GM23338 (cell line): ENCODE measurements around the gene OSCAR.

Experiments
- JUNB ChIP-seq: IDR thresholded peaks from one replicate; pipeline ENCODE4 v1.6.1; 2016; ENCODE audit warnings: antibody characterized with exemption; ENCODE audit not compliant: unreplicated experiment
- POLR2AphosphoS5 ChIP-seq: IDR thresholded peaks from 2 replicates; pipeline ENCODE4 v1.6.1; 2016; ENCODE audit warnings: antibody characterized with exemption, low read depth
- ZNF114 ChIP-seq: fragments of 250-450 bp; sonication (Bioruptor Pico); IDR thresholded peaks from 2 replicates; pipeline ENCODE4 v1.5.0; 2020; ENCODE audit warnings: mild to moderate bottlenecking, moderate library complexity
- TF ChIP-seq, protein P1 (sequence below), 2 experiments: fragments of 200-600 bp in 1 of 2; sonication (generic) in 1 of 2; conservative IDR thresholded peaks; 2 replicates each; pipeline versions ENCODE4 v1.5.1 to v1.6.1; 2016 to 2017; ENCODE audit warnings: antibody characterized with exemption in 2 of 2, low read depth in 2 of 2, mild to moderate bottlenecking in 2 of 2, moderate library complexity in 1 of 2
- TF ChIP-seq, protein P2 (sequence below): IDR thresholded peaks from one replicate; pipeline ENCODE4 v1.6.1; 2018; ENCODE audit warnings: antibody characterized with exemption; ENCODE audit not compliant: unreplicated experiment

DNA sequence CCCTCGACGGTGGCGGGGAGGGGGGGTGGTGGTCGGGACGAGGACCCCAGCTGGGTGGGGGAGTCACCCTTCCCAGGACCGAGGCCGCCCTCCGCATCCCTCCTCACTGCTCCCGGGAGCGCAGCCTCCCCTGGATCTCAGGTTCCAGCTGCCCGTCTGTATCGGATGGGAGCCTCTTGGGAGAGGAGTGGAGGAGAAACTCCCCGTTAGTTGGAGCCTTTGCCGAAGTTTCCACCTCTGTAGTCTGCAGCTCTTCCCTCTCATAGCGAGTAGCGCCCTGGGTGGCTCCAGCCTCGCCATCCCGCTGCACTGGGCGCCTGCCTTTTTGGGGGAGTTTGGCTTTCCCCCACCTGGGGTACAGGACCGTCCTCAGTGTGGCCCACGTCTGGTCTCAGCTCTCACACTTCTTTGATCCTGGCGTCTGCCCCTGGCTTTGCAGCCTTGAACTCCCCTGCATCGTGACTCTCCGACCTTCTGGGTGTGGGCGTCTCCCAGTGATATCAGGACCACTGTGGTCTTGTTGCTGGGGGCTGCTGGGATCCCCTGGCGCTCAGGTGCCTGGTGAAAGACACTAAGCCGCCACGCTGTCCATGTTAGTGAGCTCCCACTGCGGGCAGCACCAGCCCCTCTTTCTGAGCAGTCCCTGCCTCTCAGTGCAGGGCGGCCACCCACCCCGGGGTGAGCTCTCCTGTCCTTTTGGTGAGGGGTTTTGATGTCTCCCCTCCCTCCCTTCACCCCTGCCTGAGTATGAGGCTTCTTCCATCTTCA is 38.1 kb upstream of the OSCAR start:
- TF ChIP-seq, protein P1, sequence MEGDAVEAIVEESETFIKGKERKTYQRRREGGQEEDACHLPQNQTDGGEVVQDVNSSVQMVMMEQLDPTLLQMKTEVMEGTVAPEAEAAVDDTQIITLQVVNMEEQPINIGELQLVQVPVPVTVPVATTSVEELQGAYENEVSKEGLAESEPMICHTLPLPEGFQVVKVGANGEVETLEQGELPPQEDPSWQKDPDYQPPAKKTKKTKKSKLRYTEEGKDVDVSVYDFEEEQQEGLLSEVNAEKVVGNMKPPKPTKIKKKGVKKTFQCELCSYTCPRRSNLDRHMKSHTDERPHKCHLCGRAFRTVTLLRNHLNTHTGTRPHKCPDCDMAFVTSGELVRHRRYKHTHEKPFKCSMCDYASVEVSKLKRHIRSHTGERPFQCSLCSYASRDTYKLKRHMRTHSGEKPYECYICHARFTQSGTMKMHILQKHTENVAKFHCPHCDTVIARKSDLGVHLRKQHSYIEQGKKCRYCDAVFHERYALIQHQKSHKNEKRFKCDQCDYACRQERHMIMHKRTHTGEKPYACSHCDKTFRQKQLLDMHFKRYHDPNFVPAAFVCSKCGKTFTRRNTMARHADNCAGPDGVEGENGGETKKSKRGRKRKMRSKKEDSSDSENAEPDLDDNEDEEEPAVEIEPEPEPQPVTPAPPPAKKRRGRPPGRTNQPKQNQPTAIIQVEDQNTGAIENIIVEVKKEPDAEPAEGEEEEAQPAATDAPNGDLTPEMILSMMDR (conservative IDR thresholded peaks at IDR 0.05; ENCODE audit: low read depth in 2 of 2) = no peak
- TF ChIP-seq ZNF114 (no peak), POLR2AphosphoS5 (no peak), JUNB (no peak)
- TF ChIP-seq, protein P2, sequence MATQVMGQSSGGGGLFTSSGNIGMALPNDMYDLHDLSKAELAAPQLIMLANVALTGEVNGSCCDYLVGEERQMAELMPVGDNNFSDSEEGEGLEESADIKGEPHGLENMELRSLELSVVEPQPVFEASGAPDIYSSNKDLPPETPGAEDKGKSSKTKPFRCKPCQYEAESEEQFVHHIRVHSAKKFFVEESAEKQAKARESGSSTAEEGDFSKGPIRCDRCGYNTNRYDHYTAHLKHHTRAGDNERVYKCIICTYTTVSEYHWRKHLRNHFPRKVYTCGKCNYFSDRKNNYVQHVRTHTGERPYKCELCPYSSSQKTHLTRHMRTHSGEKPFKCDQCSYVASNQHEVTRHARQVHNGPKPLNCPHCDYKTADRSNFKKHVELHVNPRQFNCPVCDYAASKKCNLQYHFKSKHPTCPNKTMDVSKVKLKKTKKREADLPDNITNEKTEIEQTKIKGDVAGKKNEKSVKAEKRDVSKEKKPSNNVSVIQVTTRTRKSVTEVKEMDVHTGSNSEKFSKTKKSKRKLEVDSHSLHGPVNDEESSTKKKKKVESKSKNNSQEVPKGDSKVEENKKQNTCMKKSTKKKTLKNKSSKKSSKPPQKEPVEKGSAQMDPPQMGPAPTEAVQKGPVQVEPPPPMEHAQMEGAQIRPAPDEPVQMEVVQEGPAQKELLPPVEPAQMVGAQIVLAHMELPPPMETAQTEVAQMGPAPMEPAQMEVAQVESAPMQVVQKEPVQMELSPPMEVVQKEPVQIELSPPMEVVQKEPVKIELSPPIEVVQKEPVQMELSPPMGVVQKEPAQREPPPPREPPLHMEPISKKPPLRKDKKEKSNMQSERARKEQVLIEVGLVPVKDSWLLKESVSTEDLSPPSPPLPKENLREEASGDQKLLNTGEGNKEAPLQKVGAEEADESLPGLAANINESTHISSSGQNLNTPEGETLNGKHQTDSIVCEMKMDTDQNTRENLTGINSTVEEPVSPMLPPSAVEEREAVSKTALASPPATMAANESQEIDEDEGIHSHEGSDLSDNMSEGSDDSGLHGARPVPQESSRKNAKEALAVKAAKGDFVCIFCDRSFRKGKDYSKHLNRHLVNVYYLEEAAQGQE = no peak
